Neural progenitor cell (in vitro differentiated cells): ENCODE measurements around the gene RBM8A. TPM values are rescaled to one million over a fixed set of nuclear protein-coding genes. Genes with fewer than 3 reads are reported as not detected.
A peak's percentile ranks its signal among the peaks of the same experiment; 100 is the strongest.

ENCODE experiments used
- DNase-seq: peaks from one replicate; pipeline ENCODE4 v3.0.0-alpha.2; 2016; ENCODE audit warnings: low spot score
- H2AFZ ChIP-seq: fragments of 200-600 bp; sonication (generic); replicated peaks from 2 replicates; pipeline ENCODE4 v1.6.1; 2016; ENCODE audit warnings: antibody characterized with exemption
- H3F3A ChIP-seq: fragments of 200-600 bp; sonication (generic); 2 replicates; pipeline ENCODE4 v1.6.1; 2016; ENCODE audit warnings: antibody characterized with exemption, low read depth
- H3K27ac ChIP-seq: fragments of 200-600 bp; sonication (generic); 2 replicates; pipeline ENCODE4 v1.5.1; 2016; ENCODE audit warnings: mild to moderate bottlenecking
- H3K27me3 ChIP-seq: fragments of 200-600 bp; sonication (generic); 2 replicates; pipeline ENCODE4 v1.6.1; 2016; ENCODE audit warnings: mild to moderate bottlenecking, moderate library complexity
- H3K36me3 ChIP-seq: fragments of 200-600 bp; sonication (generic); 2 replicates; pipeline ENCODE4 v1.5.1; 2016
- H3K4me1 ChIP-seq: fragments of 200-600 bp; sonication (generic); 2 replicates; pipeline ENCODE4 v1.6.1; 2016; ENCODE audit warnings: mixed run types
- H3K4me2 ChIP-seq: fragments of 200-600 bp; sonication (generic); 2 replicates; pipeline ENCODE4 v1.6.1; 2016
- H3K4me3 ChIP-seq: fragments of 200-600 bp; sonication (generic); 2 replicates; pipeline ENCODE4 v1.5.1; 2016
- H3K79me2 ChIP-seq: fragments of 200-600 bp; sonication (generic); 2 replicates; pipeline ENCODE4 v1.6.1; 2016; ENCODE audit warnings: low read depth
- H3K9ac ChIP-seq: fragments of 200-600 bp; sonication (generic); 2 replicates; pipeline ENCODE4 v1.6.1; 2016
- H3K9me3 ChIP-seq: fragments of 200-600 bp; sonication (generic); 2 replicates; pipeline ENCODE4 v1.5.1; 2016; ENCODE audit warnings: low read depth
- H4K20me1 ChIP-seq: fragments of 200-600 bp; sonication (generic); 2 replicates; pipeline ENCODE4 v1.6.1; 2016; ENCODE audit warnings: low read depth
- H3K27ac Mint-ChIP-seq: 3 replicates; pipeline ENCODE4 v1.8.0; 2021; ENCODE audit warnings: mixed read lengths
- H3K27me3 Mint-ChIP-seq: 2 replicates; pipeline ENCODE4 v1.8.0; 2022; ENCODE audit warnings: low read depth, mild to moderate bottlenecking, inconsistent platforms, moderate library complexity, mixed read lengths; ENCODE audit not compliant: insufficient read depth
- H3K36me3 Mint-ChIP-seq: 3 replicates; pipeline ENCODE4 v1.8.0; 2021; ENCODE audit warnings: mixed read lengths
- H3K4me1 Mint-ChIP-seq: 3 replicates; pipeline ENCODE4 v1.8.0; 2021; ENCODE audit warnings: mixed read lengths
- H3K4me3 Mint-ChIP-seq: 3 replicates; pipeline ENCODE4 v1.8.0; 2021; ENCODE audit warnings: mild to moderate bottlenecking, moderate library complexity, mixed read lengths
- H3K9me3 Mint-ChIP-seq: 3 replicates; pipeline ENCODE4 v1.8.0; 2020; ENCODE audit warnings: mixed read lengths
- CTCF ChIP-seq: fragments of 200-600 bp; sonication (generic); IDR thresholded peaks from 2 replicates; pipeline ENCODE4 v1.5.1; 2017; ENCODE audit warnings: antibody characterized with exemption, mild to moderate bottlenecking
- EZH2 ChIP-seq: fragments of 200-600 bp; sonication (generic); IDR thresholded peaks from 2 replicates; pipeline ENCODE4 v1.6.1; 2017; ENCODE audit warnings: antibody characterized with exemption, mild to moderate bottlenecking, moderate library complexity
- EZH2phosphoT487 ChIP-seq: fragments of 200-600 bp; sonication (generic); IDR thresholded peaks from 2 replicates; pipeline ENCODE4 v1.6.1; 2017; ENCODE audit warnings: antibody characterized with exemption
- total RNA-seq: library from RNA; depleted of rRNA; stranded (reverse); fragments of >200 nt; gene quantifications from 2 replicates; pipeline ENCODE4 v1.2.3, GENCODE V29; 2015; ENCODE audit warnings: low replicate concordance

The RBM8A gene
- total RNA-seq, 1 donor from 2014 or later, result 320 TPM

GRCh38 chr1:145942871-145943270, 15.6 kb upstream of the RBM8A start:
- Histone ChIP-seq H3K9me3 (no peaks in the 10 kb centered on the region), H4K20me1 (no peaks in the 10 kb centered on the region), H3K9ac (no peak overlapping the region), H3K27me3 (no peaks in the 10 kb centered on the region), H3K79me2 (no peaks in the 10 kb centered on the region), H3F3A (no peaks in the 10 kb centered on the region), H3K4me2 (no peak overlapping the region), H3K4me3 (no peak overlapping the region), H2AFZ (no peak overlapping the region), H3K36me3 (no peaks in the 10 kb centered on the region), H3K4me1 (no peaks in the 10 kb centered on the region), H3K27ac (no peak overlapping the region)
- Mint-ChIP-seq H3K4me1 (no peaks in the 10 kb centered on the region), H3K9me3 (no peaks in the 10 kb centered on the region), H3K36me3 (peaks cover 19% of the 10 kb centered on the region), H3K4me3 (no peak overlapping the region), H3K27ac (peak overlapping the region; percentile 12), H3K27me3 (no peaks in the 10 kb centered on the region)
- no peak for DNase-seq
- TF ChIP-seq EZH2 (no peak), CTCF (no peak), EZH2phosphoT487 (no peak)

GRCh38 chr1:145942405-145942804, 15.1 kb upstream of the RBM8A start:
- no peak overlapping the region for H3K4me3 Mint-ChIP-seq
- no peak overlapping the region for H2AFZ ChIP-seq
- TF ChIP-seq EZH2 (no peak), EZH2phosphoT487 (no peak), CTCF (no peak)
- no peaks in the 10 kb centered on the region for H3K9me3 ChIP-seq
- H3K9me3 Mint-ChIP-seq, result no peaks in the 10 kb centered on the region
- no peak overlapping the region for H3K27ac ChIP-seq
- H4K20me1 ChIP-seq, result no peaks in the 10 kb centered on the region
- H3K27me3 Mint-ChIP-seq, result no peaks in the 10 kb centered on the region
- no peak overlapping the region for H3K4me2 ChIP-seq
- no peaks in the 10 kb centered on the region for H3K4me1 ChIP-seq
- no peaks in the 10 kb centered on the region for H3K36me3 ChIP-seq
- H3K4me3 ChIP-seq, result no peak overlapping the region
- H3F3A ChIP-seq, result no peaks in the 10 kb centered on the region
- peak overlapping the region; percentile 12 for H3K27ac Mint-ChIP-seq
- DNase-seq, result no peak
- no peak overlapping the region for H3K9ac ChIP-seq
- H3K79me2 ChIP-seq, result no peaks in the 10 kb centered on the region
- H3K36me3 Mint-ChIP-seq, result peaks cover 17% of the 10 kb centered on the region
- H3K4me1 Mint-ChIP-seq, result no peaks in the 10 kb centered on the region
- no peaks in the 10 kb centered on the region for H3K27me3 ChIP-seq

DNA sequence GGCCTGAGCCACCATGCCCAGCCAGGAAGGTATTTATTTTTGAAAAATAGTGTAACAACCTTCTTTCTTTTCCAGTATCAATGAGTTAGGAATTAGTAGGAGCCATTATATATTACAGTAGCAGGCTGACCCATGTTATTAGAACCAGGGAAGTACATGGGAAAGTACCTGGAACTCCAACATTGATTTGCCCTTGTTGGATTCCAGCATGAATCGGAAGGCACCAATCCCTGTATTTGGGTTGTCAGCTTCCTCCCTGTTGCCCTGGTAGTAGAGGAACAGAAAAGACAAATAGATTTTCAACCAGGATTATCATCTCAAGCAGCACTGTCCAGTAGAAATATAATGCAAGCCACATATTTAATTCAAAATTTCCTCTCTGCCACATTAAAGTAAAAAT, 10.2 kb upstream of the RBM8A start:
- H3K4me1 ChIP-seq, result peaks cover 9% of the 10 kb centered on the region
- H3K27ac ChIP-seq, result no peak overlapping the region
- Mint-ChIP-seq H3K27me3 (no peaks in the 10 kb centered on the region), H3K4me3 (no peak overlapping the region), H3K36me3 (peaks cover 7% of the 10 kb centered on the region), H3K4me1 (peaks cover 7% of the 10 kb centered on the region), H3K27ac (no peak overlapping the region), H3K9me3 (no peaks in the 10 kb centered on the region)
- DNase-seq, result no peak
- no peak overlapping the region for H2AFZ ChIP-seq
- H4K20me1 ChIP-seq, result no peaks in the 10 kb centered on the region
- H3K9me3 ChIP-seq, result no peaks in the 10 kb centered on the region
- H3K36me3 ChIP-seq, result no peaks in the 10 kb centered on the region
- H3K4me3 ChIP-seq, result no peak overlapping the region
- no peaks in the 10 kb centered on the region for H3K79me2 ChIP-seq
- peaks cover 11% of the 10 kb centered on the region for H3F3A ChIP-seq
- no peak overlapping the region for H3K4me2 ChIP-seq
- no peak overlapping the region for H3K9ac ChIP-seq
- H3K27me3 ChIP-seq, result no peaks in the 10 kb centered on the region
- TF ChIP-seq EZH2, result no peak
- no peak for TF ChIP-seq EZH2phosphoT487
- no peak for TF ChIP-seq CTCF

- H3K36me3 Mint-ChIP-seq, result peaks cover 6% of the 10 kb centered on the region
- H3K9ac ChIP-seq, result no peak overlapping the region
- no peak for DNase-seq
- no peak overlapping the region for H3K27ac ChIP-seq
- peaks cover 17% of the 10 kb centered on the region for H3F3A ChIP-seq
- H3K27me3 ChIP-seq, result no peaks in the 10 kb centered on the region
- no peak overlapping the region for H3K4me3 ChIP-seq
- H3K9me3 Mint-ChIP-seq, result no peaks in the 10 kb centered on the region
- H3K27ac Mint-ChIP-seq, result no peak overlapping the region
- no peaks in the 10 kb centered on the region for H4K20me1 ChIP-seq
- no peaks in the 10 kb centered on the region for H3K79me2 ChIP-seq
- no peaks in the 10 kb centered on the region for H3K9me3 ChIP-seq
- H3K36me3 ChIP-seq, result no peaks in the 10 kb centered on the region
- H3K4me1 Mint-ChIP-seq, result peaks cover 11% of the 10 kb centered on the region
- H3K27me3 Mint-ChIP-seq, result no peaks in the 10 kb centered on the region
- TF ChIP-seq CTCF (no peak), EZH2 (no peak), EZH2phosphoT487 (no peak)
- H2AFZ ChIP-seq, result no peak overlapping the region
- no peak overlapping the region for H3K4me3 Mint-ChIP-seq
- peaks cover 13% of the 10 kb centered on the region for H3K4me1 ChIP-seq
- no peak overlapping the region for H3K4me2 ChIP-seq
Measured at GRCh38 chr1:145936247-145936646, 9.0 kb upstream of the RBM8A start.
